Ovary (tissue), 3 donors: ENCODE results near the gene WFDC5.

Experiments used
- CTCF ChIP-seq, 3 donors: fragments of 450-650 bp in 2 of 3; fragments of 200-600 bp in 1 of 3; IDR thresholded peaks; one replicate each; pipeline versions ENCODE4 v1.5.1 to v1.8.0; 2016 to 2022; ENCODE audit warnings: antibody characterized with exemption in 3 of 3, mild to moderate bottlenecking in 1 of 3
- POLR2A ChIP-seq: fragments of 450-650 bp; IDR thresholded peaks from one replicate; pipeline ENCODE4 v1.6.1; 2017; ENCODE audit warnings: antibody characterized with exemption, mild to moderate bottlenecking, moderate library complexity
- donor health status: DM: no; HTN: no; CAD: no.

- TF ChIP-seq CTCF (IDR thresholded peaks at IDR 0.05) (no peak), POLR2A (no peak)
These were observed 11.9 kb downstream of the WFDC5 start for GRCh38 chr20:45103072-45103471.
